WTC11 (cell line): ENCODE results near the gene TMEM178B.

Source experiments
- CTCF ChIP-seq: fragments of 200-600 bp; IDR thresholded peaks from 2 replicates; pipeline ENCODE4 v1.8.0; 2022; ENCODE audit warnings: antibody characterized with exemption
- JUN ChIP-seq: sonication (generic); formaldehyde crosslinking; IDR thresholded peaks from 2 replicates; pipeline ENCODE4 v1.8.0; 2023; ENCODE audit warnings: mild to moderate bottlenecking, missing genetic modification reagents
- MXD4 ChIP-seq: fragments of 250-450 bp; sonication (Bioruptor Pico); IDR thresholded peaks from 2 replicates; pipeline ENCODE4 v1.8.0; 2021; ENCODE audit warnings: mild to moderate bottlenecking, moderate library complexity, borderline replicate concordance
- NFYB ChIP-seq: sonication (generic); formaldehyde crosslinking; conservative IDR thresholded peaks from 2 replicates; pipeline ENCODE4 v1.8.0; 2022; ENCODE audit warnings: low read depth, missing genetic modification reagents
- ZNF263 ChIP-seq: sonication (generic); formaldehyde crosslinking; IDR thresholded peaks from 2 replicates; pipeline ENCODE4 v1.8.1; 2022; ENCODE audit warnings: low read depth, mild to moderate bottlenecking, moderate library complexity, missing genetic modification reagents

GRCh38 chr7:141417506-141417905 is 343.6 kb downstream of the TMEM178B start:
- TF ChIP-seq MXD4 (CRISPR knock-in tag) (no peak), CTCF (no peak), NFYB (CRISPR knock-in tag) (no peak), JUN (CRISPR knock-in tag) (no peak), ZNF263 (CRISPR knock-in tag) (no peak)
